ENCODE results near the gene LGSN. TPM values are rescaled to one million over a fixed set of nuclear protein-coding genes. Genes with fewer than 3 reads are reported as not detected.
"Not testable (repeated sequence)": the region's sequence is repeated elsewhere in the genome, so short reads cannot be mapped to it uniquely, and the experiment has no call there.

The LGSN gene
- total and polyA plus RNA-seq, 2 donors from 2014 or later, result 0.19 to 0.26 TPM

DNA sequence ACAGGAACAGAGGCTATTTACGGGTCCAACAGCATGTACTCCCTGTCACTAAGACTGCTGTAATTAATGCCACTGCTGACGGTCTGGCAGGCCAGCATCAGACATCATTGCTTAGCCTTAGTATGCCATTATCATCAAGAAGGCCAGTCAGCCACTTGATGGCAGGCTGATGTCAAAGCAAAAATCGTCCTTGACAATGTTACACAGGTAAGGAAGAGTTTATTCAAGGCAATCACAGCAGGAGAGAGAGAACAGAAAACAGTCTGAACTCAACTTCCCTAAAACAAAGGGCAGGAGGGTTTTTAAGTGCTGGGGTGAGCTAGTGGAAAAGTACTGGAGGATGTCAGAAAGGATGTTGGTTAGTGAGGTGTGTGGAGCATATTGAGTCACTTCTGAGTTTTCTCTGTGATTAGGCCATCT is 83.4 kb downstream of the LGSN start:
- H3K27me3 ChIP-seq (ENCODE audit: control insufficient read depth, insufficient read depth, low read length), result no peaks in the 10 kb centered on the region
- no peak for DNase-seq
- H3K4me1 ChIP-seq (ENCODE audit: control insufficient read depth in 2 of 3, insufficient read depth in 2 of 3, low read depth in 1 of 3, low read length in 3 of 3), result no peaks in the 10 kb centered on the region
- intact Hi-C loops (cut with DNase I), result no loop called here
- H3K9ac ChIP-seq (ENCODE audit: low read length in 3 of 3), result no peak overlapping the region
- H3K27ac ChIP-seq (ENCODE audit: low read depth in 2 of 2, low read length in 2 of 2), result no peak overlapping the region
- no peaks in the 10 kb centered on the region for H3K36me3 ChIP-seq (ENCODE audit: control insufficient read depth in 2 of 3, insufficient read depth in 3 of 3, low read length in 3 of 3)
- no peaks in the 10 kb centered on the region for H3K9me3 ChIP-seq (ENCODE audit: control insufficient read depth in 2 of 3, insufficient read depth in 1 of 3, low read length in 3 of 3)
- H3K4me3 ChIP-seq (ENCODE audit: low read length in 3 of 3), result no peak overlapping the region
- TF ChIP-seq, protein P1, sequence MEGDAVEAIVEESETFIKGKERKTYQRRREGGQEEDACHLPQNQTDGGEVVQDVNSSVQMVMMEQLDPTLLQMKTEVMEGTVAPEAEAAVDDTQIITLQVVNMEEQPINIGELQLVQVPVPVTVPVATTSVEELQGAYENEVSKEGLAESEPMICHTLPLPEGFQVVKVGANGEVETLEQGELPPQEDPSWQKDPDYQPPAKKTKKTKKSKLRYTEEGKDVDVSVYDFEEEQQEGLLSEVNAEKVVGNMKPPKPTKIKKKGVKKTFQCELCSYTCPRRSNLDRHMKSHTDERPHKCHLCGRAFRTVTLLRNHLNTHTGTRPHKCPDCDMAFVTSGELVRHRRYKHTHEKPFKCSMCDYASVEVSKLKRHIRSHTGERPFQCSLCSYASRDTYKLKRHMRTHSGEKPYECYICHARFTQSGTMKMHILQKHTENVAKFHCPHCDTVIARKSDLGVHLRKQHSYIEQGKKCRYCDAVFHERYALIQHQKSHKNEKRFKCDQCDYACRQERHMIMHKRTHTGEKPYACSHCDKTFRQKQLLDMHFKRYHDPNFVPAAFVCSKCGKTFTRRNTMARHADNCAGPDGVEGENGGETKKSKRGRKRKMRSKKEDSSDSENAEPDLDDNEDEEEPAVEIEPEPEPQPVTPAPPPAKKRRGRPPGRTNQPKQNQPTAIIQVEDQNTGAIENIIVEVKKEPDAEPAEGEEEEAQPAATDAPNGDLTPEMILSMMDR (IDR thresholded peaks at IDR 0.05; ENCODE audit: borderline replicate concordance, extremely low read depth, insufficient read depth), result no peak
- no peak for FAIRE-seq

DNA sequence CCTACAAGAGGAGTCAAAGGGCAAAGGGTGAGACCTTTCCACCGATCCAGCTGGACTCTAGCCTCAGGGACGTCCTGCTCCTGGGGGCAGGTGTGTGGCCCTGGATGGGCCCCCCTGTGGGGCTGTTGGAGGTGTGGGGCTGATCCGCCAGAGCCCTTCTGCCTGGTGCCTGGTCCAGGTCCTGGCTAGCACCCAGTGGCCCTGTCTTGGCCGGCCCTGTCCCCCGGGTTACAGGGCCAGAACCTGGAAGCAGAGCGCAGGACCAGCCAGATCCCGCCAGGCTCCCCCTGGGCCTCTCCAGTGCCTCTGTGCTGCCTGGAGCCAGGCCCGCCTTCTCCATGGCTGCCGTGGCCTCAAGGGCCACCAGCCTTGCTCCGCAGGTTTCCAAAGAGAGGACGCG is 89.3 kb downstream of the LGSN start:
- FAIRE-seq; intact Hi-C loops (cut with DNase I): not testable (repeated sequence)
- peak in 1 of 5 donors; percentile 46 for DNase-seq

DNA sequence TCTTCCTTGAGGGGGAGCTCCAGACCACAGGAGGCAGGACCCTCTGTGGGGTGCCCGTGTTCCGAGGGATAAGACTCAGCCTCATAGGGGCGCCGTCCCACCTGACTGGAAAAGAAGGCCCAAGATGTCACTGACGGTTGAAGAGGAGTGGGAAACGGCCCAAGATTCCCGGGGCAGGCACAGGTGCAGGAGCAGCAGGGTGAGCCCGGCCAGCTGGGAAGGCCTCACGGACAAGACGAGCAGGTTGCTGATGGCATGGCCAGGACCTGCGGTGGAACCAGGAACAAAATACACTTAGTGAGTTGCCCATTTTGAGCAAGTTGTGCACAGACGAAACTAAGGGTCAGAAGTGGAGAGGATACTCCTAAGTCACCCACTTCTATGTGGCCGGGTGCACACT is 89.8 kb downstream of the LGSN start:
- intact Hi-C loops (cut with DNase I); H3K9me3 ChIP-seq (ENCODE audit: control insufficient read depth in 2 of 3, insufficient read depth in 1 of 3, low read length in 3 of 3); H3K9ac ChIP-seq (ENCODE audit: low read length in 3 of 3); H3K4me1 ChIP-seq (ENCODE audit: control insufficient read depth in 2 of 3, insufficient read depth in 2 of 3, low read depth in 1 of 3, low read length in 3 of 3); H3K4me3 ChIP-seq (ENCODE audit: low read length in 3 of 3); H3K36me3 ChIP-seq (ENCODE audit: control insufficient read depth in 2 of 3, insufficient read depth in 3 of 3, low read length in 3 of 3); H3K27ac ChIP-seq (ENCODE audit: low read depth in 2 of 2, low read length in 2 of 2); FAIRE-seq; H3K27me3 ChIP-seq (ENCODE audit: control insufficient read depth, insufficient read depth, low read length): not testable (repeated sequence)
- DNase-seq, result peak in 1 of 5 donors; percentile 51

More for the DNA sequence above, 89.3 kb downstream of the LGSN start:
- not testable (repeated sequence) for H3K27me3 ChIP-seq (ENCODE audit: control insufficient read depth, insufficient read depth, low read length); H3K9me3 ChIP-seq (ENCODE audit: control insufficient read depth in 2 of 3, insufficient read depth in 1 of 3, low read length in 3 of 3); H3K4me3 ChIP-seq (ENCODE audit: low read length in 3 of 3); H3K9ac ChIP-seq (ENCODE audit: low read length in 3 of 3); H3K36me3 ChIP-seq (ENCODE audit: control insufficient read depth in 2 of 3, insufficient read depth in 3 of 3, low read length in 3 of 3); H3K4me1 ChIP-seq (ENCODE audit: control insufficient read depth in 2 of 3, insufficient read depth in 2 of 3, low read depth in 1 of 3, low read length in 3 of 3); H3K27ac ChIP-seq (ENCODE audit: low read depth in 2 of 2, low read length in 2 of 2)

DNA sequence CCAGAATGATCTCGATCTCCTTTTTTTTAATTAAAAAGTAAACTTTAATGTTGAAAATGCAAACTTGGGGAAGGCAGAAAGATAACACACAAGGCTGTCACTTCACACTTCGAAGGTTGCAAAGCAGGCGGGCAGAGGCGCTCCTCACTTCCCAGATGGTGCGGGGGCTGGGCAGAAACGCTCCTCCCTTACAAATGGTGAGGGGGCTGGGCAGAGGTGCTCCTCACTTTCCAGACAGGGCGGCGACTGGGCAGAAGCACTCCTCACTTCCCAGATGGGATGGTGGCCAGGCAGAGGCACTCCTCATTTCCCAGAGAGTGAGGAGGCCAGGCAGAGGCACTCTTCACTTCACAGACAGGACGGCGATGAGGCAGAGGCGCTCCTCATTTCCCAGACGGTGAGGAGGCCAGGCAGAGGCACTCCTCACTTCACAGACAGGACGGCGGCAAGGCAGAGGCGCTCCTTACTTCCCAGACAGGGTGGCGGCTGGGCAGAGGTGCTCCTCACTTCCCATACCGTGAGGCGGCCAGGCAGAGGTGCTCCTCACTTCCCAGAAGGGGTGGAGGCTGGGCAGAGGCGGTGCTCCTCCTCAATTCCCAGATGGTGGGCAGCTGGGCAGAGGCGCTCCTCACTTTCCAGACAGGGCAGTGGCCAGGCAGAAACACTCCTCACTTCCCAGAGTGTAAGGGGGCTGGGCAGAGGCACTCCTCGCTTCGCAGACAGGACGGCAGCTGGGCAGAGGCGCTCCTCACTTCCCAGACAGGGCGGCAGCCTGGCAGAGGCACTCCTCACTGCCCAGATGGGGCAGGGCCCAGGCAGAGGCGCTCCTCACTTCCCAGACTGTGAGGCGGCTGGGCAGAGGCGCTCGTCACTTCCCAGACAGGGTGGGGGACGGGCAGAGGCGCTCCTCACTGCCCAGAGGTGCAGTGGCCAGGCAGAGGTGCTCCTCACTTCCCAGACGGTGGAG is 91.6 kb downstream of the LGSN start:
- intact Hi-C loops (cut with DNase I); H3K27ac ChIP-seq (ENCODE audit: low read depth in 2 of 2, low read length in 2 of 2); H3K27me3 ChIP-seq (ENCODE audit: control insufficient read depth, insufficient read depth, low read length); H3K36me3 ChIP-seq (ENCODE audit: control insufficient read depth in 2 of 3, insufficient read depth in 3 of 3, low read length in 3 of 3); H3K4me1 ChIP-seq (ENCODE audit: control insufficient read depth in 2 of 3, insufficient read depth in 2 of 3, low read depth in 1 of 3, low read length in 3 of 3); FAIRE-seq; H3K9me3 ChIP-seq (ENCODE audit: control insufficient read depth in 2 of 3, insufficient read depth in 1 of 3, low read length in 3 of 3); H3K4me3 ChIP-seq (ENCODE audit: low read length in 3 of 3); H3K9ac ChIP-seq (ENCODE audit: low read length in 3 of 3): not testable (repeated sequence)
- peak in 1 of 5 donors; percentile 63 for DNase-seq

DNA sequence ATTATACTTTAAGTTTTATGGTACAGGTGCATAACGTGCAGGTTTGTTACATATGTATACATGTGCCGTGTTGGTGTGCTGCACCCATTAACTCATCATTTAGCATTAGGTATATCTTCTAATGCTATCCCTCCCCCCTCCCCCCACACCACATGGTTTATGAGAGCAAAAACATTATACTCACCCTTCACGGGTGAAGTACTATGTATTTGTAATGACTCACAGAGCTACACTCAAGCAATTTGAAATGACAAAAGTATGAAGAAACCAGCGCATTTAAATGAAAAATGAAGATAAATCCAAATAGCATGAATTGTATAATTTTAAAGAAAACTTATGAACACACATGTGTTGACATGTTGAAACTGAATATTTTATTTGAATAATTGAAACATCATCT is 93.8 kb downstream of the LGSN start:
- H3K4me3 ChIP-seq (ENCODE audit: low read length in 3 of 3); H3K9me3 ChIP-seq (ENCODE audit: control insufficient read depth in 2 of 3, insufficient read depth in 1 of 3, low read length in 3 of 3); H3K36me3 ChIP-seq (ENCODE audit: control insufficient read depth in 2 of 3, insufficient read depth in 3 of 3, low read length in 3 of 3); H3K9ac ChIP-seq (ENCODE audit: low read length in 3 of 3); H3K4me1 ChIP-seq (ENCODE audit: control insufficient read depth in 2 of 3, insufficient read depth in 2 of 3, low read depth in 1 of 3, low read length in 3 of 3); intact Hi-C loops (cut with DNase I); FAIRE-seq; H3K27ac ChIP-seq (ENCODE audit: low read depth in 2 of 2, low read length in 2 of 2); H3K27me3 ChIP-seq (ENCODE audit: control insufficient read depth, insufficient read depth, low read length); DNase-seq: not testable (repeated sequence)

Other genes with a start within 250 kb of the LGSN start
- gene FKBP1C, start 108.5 kb downstream of the LGSN start, total RNA-seq, result 0.25 TPM
- gene FKBP1C, start 108.5 kb downstream of the LGSN start, polyA plus RNA-seq (ENCODE audit: insufficient read depth, low read depth, low replicate concordance), result 1.6 TPM